Erythroblast (primary cell): Measurements from ENCODE around the gene NLRP4.

Experiments used
- GATA1 ChIP-seq: IDR thresholded peaks from 2 replicates; pipeline ENCODE4 v1.6.1; 2011; ENCODE audit warnings: low read depth, mild to moderate bottlenecking, control low read depth, low read length, moderate library complexity
- POLR2A ChIP-seq: IDR thresholded peaks from 2 replicates; pipeline ENCODE4 v1.6.1; 2011; ENCODE audit warnings: mild to moderate bottlenecking, low read length

DNA sequence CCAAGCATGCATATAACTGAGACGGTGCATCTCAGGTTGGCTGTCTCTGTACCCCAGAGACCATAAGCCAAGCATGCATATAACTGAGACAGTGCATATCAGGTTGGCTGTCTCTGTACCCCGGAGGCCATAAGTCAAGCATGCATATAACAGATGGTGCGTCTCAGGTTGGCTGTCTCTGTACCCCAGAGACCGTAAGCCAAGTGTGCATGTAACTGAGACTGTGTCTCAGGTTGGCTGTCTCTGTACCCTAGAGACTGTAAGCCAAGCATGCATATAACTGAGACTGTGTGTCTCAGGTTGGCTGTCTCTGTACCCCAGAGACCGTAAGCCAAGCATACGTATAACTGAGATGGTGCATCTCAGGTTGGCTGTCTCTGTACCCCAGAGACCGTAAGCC lies 30.8 kb downstream of the NLRP4 start:
- no peak for TF ChIP-seq POLR2A
- no peak for TF ChIP-seq GATA1
